ENCODE data around the gene ERBB4.
"Not testable (repeated sequence)": the region's sequence is repeated elsewhere in the genome, so short reads cannot be mapped to it uniquely, and the experiment has no call there.

The ERBB4 gene

DNA sequence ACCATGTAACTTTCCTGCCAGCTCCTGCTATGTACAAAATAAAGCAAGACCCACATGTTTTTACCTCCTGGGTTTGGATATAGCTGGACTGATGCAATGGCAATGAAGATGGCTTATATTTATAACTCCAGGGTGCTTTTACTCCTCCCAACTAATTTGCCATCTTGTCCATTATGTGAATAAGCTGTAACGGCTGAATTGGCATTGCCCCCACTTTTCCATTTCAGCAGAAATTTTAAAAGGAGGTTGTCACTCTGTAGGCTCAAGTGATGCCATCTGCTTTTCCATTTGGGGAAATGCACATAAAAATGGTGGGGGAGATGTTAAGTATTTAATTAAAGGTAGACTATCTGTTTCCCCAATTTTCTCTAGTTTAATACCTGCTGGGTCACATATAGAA, 345.5 kb downstream of the ERBB4 start:
- Histone ChIP-seq H3K9me3 (replicated peaks; ENCODE audit: insufficient read depth, low read length) (no peaks in the 10 kb centered on the region), H3K4me3 (ENCODE audit: low read length) (no peak overlapping the region), H3K27me3 (replicated peaks; ENCODE audit: insufficient read depth, low read length) (no peaks in the 10 kb centered on the region), H3K4me1 (ENCODE audit: low read length) (no peaks in the 10 kb centered on the region), H3K4me2 (ENCODE audit: low read depth, low read length) (no peak overlapping the region), H3F3A (ENCODE audit: insufficient read depth, low read length) (no peaks in the 10 kb centered on the region), H3K79me2 (ENCODE audit: low read length) (no peaks in the 10 kb centered on the region), H2AFZ (ENCODE audit: low read length) (no peak overlapping the region), H3K9me2 (replicated peaks; ENCODE audit: insufficient read depth, low read length) (no peaks in the 10 kb centered on the region), H3K36me3 (replicated peaks; ENCODE audit: insufficient read depth, low read length) (no peaks in the 10 kb centered on the region), H3K9ac (ENCODE audit: low read length) (no peak overlapping the region), H4K20me1 (ENCODE audit: insufficient read depth, low read length) (no peaks in the 10 kb centered on the region), H3K27ac (ENCODE audit: low read length) (no peak overlapping the region)
- DNase-seq = no peak
- TF ChIP-seq, protein P1, sequence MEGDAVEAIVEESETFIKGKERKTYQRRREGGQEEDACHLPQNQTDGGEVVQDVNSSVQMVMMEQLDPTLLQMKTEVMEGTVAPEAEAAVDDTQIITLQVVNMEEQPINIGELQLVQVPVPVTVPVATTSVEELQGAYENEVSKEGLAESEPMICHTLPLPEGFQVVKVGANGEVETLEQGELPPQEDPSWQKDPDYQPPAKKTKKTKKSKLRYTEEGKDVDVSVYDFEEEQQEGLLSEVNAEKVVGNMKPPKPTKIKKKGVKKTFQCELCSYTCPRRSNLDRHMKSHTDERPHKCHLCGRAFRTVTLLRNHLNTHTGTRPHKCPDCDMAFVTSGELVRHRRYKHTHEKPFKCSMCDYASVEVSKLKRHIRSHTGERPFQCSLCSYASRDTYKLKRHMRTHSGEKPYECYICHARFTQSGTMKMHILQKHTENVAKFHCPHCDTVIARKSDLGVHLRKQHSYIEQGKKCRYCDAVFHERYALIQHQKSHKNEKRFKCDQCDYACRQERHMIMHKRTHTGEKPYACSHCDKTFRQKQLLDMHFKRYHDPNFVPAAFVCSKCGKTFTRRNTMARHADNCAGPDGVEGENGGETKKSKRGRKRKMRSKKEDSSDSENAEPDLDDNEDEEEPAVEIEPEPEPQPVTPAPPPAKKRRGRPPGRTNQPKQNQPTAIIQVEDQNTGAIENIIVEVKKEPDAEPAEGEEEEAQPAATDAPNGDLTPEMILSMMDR (IDR thresholded peaks at IDR 0.05; ENCODE audit: low read length) = no peak
- TF ChIP-seq EZH2phosphoT487 (IDR thresholded peaks at IDR 0.05; ENCODE audit: low read length) (no peak), EZH2 (optimal IDR thresholded peaks at IDR 0.05; ENCODE audit: low read depth, low read length) (no peak)

DNA sequence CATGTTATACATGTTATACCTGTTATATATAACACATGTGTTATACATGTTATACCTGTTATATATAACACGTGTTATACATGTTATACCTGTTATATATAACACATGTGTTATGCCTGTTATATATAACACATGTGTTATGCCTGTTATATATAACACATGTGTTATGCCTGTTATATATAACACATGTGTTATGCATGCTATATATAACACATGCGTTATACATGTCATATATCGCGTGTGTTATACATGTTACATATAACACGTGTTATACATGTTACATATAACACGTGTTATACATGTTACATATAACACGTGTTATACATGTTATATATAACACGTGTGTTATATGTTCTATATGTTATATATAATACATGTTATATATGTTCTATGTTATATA, 347.2 kb downstream of the ERBB4 start:
- H3K4me1 ChIP-seq (ENCODE audit: low read length); H3K9me2 ChIP-seq (replicated peaks; ENCODE audit: insufficient read depth, low read length); H3K27ac ChIP-seq (ENCODE audit: low read length); H3K4me3 ChIP-seq (ENCODE audit: low read length); H3K9me3 ChIP-seq (replicated peaks; ENCODE audit: insufficient read depth, low read length); H3K9ac ChIP-seq (ENCODE audit: low read length); H4K20me1 ChIP-seq (ENCODE audit: insufficient read depth, low read length); H3K36me3 ChIP-seq (replicated peaks; ENCODE audit: insufficient read depth, low read length); H2AFZ ChIP-seq (ENCODE audit: low read length); H3K4me2 ChIP-seq (ENCODE audit: low read depth, low read length); H3K27me3 ChIP-seq (replicated peaks; ENCODE audit: insufficient read depth, low read length); H3F3A ChIP-seq (ENCODE audit: insufficient read depth, low read length); H3K79me2 ChIP-seq (ENCODE audit: low read length); DNase-seq: not testable (repeated sequence)

DNA sequence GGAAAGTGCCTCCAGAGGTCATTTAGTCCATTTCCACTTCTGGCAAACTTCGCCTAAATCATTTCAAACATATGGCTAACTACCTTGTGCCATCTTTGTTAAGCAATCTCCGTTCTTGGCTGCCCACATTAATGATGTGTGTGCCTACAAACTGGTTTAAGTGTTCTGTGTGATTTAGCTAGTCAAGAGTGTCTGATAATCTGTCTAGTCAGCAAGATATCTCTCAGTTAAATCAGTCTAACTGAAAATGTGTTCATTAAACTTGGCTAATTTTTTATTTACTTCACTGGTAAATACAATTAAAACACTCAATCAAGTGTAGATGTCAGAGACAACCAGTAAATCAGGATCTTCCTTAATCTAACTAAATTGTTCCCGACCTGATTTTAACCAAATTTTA, 352.4 kb downstream of the ERBB4 start:
- Histone ChIP-seq H3K36me3 (replicated peaks; ENCODE audit: insufficient read depth, low read length) (no peaks in the 10 kb centered on the region), H3K9ac (ENCODE audit: low read length) (no peak overlapping the region), H3K9me2 (replicated peaks; ENCODE audit: insufficient read depth, low read length) (no peaks in the 10 kb centered on the region), H3K9me3 (replicated peaks; ENCODE audit: insufficient read depth, low read length) (no peaks in the 10 kb centered on the region), H3K4me2 (ENCODE audit: low read depth, low read length) (no peak overlapping the region), H2AFZ (ENCODE audit: low read length) (no peak overlapping the region), H4K20me1 (ENCODE audit: insufficient read depth, low read length) (no peaks in the 10 kb centered on the region), H3K4me3 (ENCODE audit: low read length) (no peak overlapping the region), H3K27ac (ENCODE audit: low read length) (no peak overlapping the region), H3K79me2 (ENCODE audit: low read length) (no peaks in the 10 kb centered on the region), H3F3A (ENCODE audit: insufficient read depth, low read length) (no peaks in the 10 kb centered on the region), H3K4me1 (ENCODE audit: low read length) (no peaks in the 10 kb centered on the region), H3K27me3 (replicated peaks; ENCODE audit: insufficient read depth, low read length) (no peaks in the 10 kb centered on the region)
- no peak for DNase-seq
- TF ChIP-seq, protein P1 (IDR thresholded peaks at IDR 0.05; ENCODE audit: low read length) = no peak
- TF ChIP-seq EZH2phosphoT487 (IDR thresholded peaks at IDR 0.05; ENCODE audit: low read length) (no peak), EZH2 (optimal IDR thresholded peaks at IDR 0.05; ENCODE audit: low read depth, low read length) (no peak)

DNA sequence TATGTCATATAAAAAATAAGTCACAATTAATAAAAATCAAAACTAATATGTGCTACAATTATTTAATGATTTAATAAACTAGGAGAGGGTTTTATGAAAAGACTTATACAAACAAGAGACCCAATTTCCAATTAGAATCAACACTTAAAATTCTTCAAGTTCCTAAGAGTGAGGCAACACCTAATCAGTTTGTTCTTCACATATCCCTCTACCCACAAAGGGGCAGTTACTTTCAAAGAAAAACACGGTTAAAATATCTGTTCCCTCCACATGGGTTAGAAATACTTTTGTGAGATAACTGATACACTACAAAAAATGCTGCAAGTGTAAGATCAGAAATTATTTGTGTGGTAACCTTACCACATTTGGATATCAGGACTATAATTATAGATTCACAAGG, 357.0 kb downstream of the ERBB4 start:
- Histone ChIP-seq H2AFZ (ENCODE audit: low read length) (no peak overlapping the region), H3K4me1 (ENCODE audit: low read length) (no peaks in the 10 kb centered on the region), H3K9me3 (replicated peaks; ENCODE audit: insufficient read depth, low read length) (no peaks in the 10 kb centered on the region), H3K9ac (ENCODE audit: low read length) (no peak overlapping the region), H3K36me3 (replicated peaks; ENCODE audit: insufficient read depth, low read length) (no peaks in the 10 kb centered on the region), H3K9me2 (replicated peaks; ENCODE audit: insufficient read depth, low read length) (no peaks in the 10 kb centered on the region), H3K27ac (ENCODE audit: low read length) (no peak overlapping the region), H4K20me1 (ENCODE audit: insufficient read depth, low read length) (no peaks in the 10 kb centered on the region), H3K27me3 (replicated peaks; ENCODE audit: insufficient read depth, low read length) (no peaks in the 10 kb centered on the region), H3K4me2 (ENCODE audit: low read depth, low read length) (no peak overlapping the region), H3F3A (ENCODE audit: insufficient read depth, low read length) (no peaks in the 10 kb centered on the region), H3K4me3 (ENCODE audit: low read length) (no peak overlapping the region), H3K79me2 (ENCODE audit: low read length) (no peaks in the 10 kb centered on the region)
- no peak for DNase-seq
- TF ChIP-seq, protein P1 (IDR thresholded peaks at IDR 0.05; ENCODE audit: low read length) = no peak
- TF ChIP-seq EZH2 (optimal IDR thresholded peaks at IDR 0.05; ENCODE audit: low read depth, low read length) = no peak
- no peak for TF ChIP-seq EZH2phosphoT487 (IDR thresholded peaks at IDR 0.05; ENCODE audit: low read length)

Measured in MM.1S (cell line).